Fibroblast of lung (primary cell): ENCODE results near the gene C18orf63. TPM values are rescaled to one million over a fixed set of nuclear protein-coding genes. Genes with fewer than 3 reads are reported as not detected.
A peak's percentile ranks its signal among the peaks of the same experiment; 100 is the strongest.

ENCODE experiments used
- DNase-seq, 2 donors: peaks; one replicate each; pipeline versions ENCODE4 v3.0.0 to v3.0.0-alpha.2; 2010; ENCODE audit warnings: low read depth in 2 of 2
- H2AFZ ChIP-seq: 2 replicates; pipeline ENCODE4 v1.5.1; 2012; ENCODE audit warnings: low read length, control low read depth, inconsistent platforms
- H3K27ac ChIP-seq: 2 replicates; pipeline ENCODE4 v1.5.1; 2011; ENCODE audit warnings: low read length, control low read depth; ENCODE audit not compliant: insufficient read depth
- H3K27me3 ChIP-seq: 2 replicates; pipeline ENCODE4 v1.5.1; 2011; ENCODE audit warnings: mild to moderate bottlenecking, low read length; ENCODE audit not compliant: control insufficient read depth, insufficient read depth
- H3K36me3 ChIP-seq: 2 replicates; pipeline ENCODE4 v1.5.1; 2011; ENCODE audit warnings: low read length; ENCODE audit not compliant: control insufficient read depth, insufficient read depth
- H3K4me1 ChIP-seq: 2 replicates; pipeline ENCODE4 v1.5.1; 2011; ENCODE audit warnings: low read length; ENCODE audit not compliant: control insufficient read depth, insufficient read depth; ENCODE audit errors: extremely low read depth
- H3K4me2 ChIP-seq: 2 replicates; pipeline ENCODE4 v1.5.1; 2011; ENCODE audit warnings: low read length, control low read depth; ENCODE audit not compliant: insufficient read depth; ENCODE audit errors: extremely low read depth
- H3K4me3 ChIP-seq, 4 experiments: fragments of 200-600 bp in 1 of 4; sonication (generic) in 1 of 4; replicated peaks in 1 of 4; 2 replicates each; pipeline ENCODE4 v1.5.1; 2011 to 2016; ENCODE audit warnings: low read length in 4 of 4, low read depth in 3 of 4, mild to moderate bottlenecking in 3 of 4, control low read depth in 2 of 4, inconsistent platforms in 1 of 4, mixed read lengths in 1 of 4; ENCODE audit not compliant: insufficient read depth in 1 of 4; ENCODE audit errors: control extremely low read depth in 1 of 4
- H3K79me2 ChIP-seq: 2 replicates; pipeline ENCODE4 v1.5.1; 2012; ENCODE audit warnings: mild to moderate bottlenecking, low read length, inconsistent platforms; ENCODE audit not compliant: control insufficient read depth, insufficient read depth
- H3K9ac ChIP-seq: 2 replicates; pipeline ENCODE4 v1.5.1; 2011; ENCODE audit warnings: mild to moderate bottlenecking, low read length, control low read depth; ENCODE audit not compliant: insufficient read depth
- H3K9me3 ChIP-seq: 2 replicates; pipeline ENCODE4 v1.5.1; 2012; ENCODE audit warnings: low read depth, low read length; ENCODE audit not compliant: control insufficient read depth, insufficient read depth
- H4K20me1 ChIP-seq: 2 replicates; pipeline ENCODE4 v1.5.1; 2011; ENCODE audit warnings: low read length; ENCODE audit not compliant: control insufficient read depth, insufficient read depth; ENCODE audit errors: extremely low read depth
- EZH2 ChIP-seq: IDR thresholded peaks from 2 replicates; pipeline ENCODE4 v1.5.1; 2012; ENCODE audit warnings: low read length, control low read depth, mild to moderate bottlenecking; ENCODE audit errors: missing control alignments
- polyA plus RNA-seq, 2 donors: library from polyadenylated mRNA; depleted of rRNA in 1 of 2; stranded (reverse) in 1 of 2; unstranded in 1 of 2; fragments of >200 nt; gene quantifications; 2 replicates each; pipeline ENCODE4 v1.2.1, GENCODE V29; 2011 to 2012; ENCODE audit warnings: missing spikeins in 1 of 2
- total RNA-seq: library from RNA; depleted of rRNA; stranded (reverse); fragments of >200 nt; gene quantifications from 2 replicates; pipeline ENCODE4 v1.2.1, GENCODE V29; 2014
- TF ChIP-seq, protein P1 (sequence below), 2 donors: IDR thresholded peaks in 1 of 2; conservative IDR thresholded peaks in 1 of 2; 1 replicate in 1 of 2; 2 replicates in 1 of 2; pipeline ENCODE4 v1.5.1; 2011 to 2012; ENCODE audit warnings: low read length in 2 of 2, control low read depth in 1 of 2, inconsistent platforms in 1 of 2, low read depth in 1 of 2, mild to moderate bottlenecking in 1 of 2

Gene C18orf63
- total and polyA plus RNA-seq, 2 donors (not counting 1 experiment from before 2014, with no cell fraction given) = not detected

DNA sequence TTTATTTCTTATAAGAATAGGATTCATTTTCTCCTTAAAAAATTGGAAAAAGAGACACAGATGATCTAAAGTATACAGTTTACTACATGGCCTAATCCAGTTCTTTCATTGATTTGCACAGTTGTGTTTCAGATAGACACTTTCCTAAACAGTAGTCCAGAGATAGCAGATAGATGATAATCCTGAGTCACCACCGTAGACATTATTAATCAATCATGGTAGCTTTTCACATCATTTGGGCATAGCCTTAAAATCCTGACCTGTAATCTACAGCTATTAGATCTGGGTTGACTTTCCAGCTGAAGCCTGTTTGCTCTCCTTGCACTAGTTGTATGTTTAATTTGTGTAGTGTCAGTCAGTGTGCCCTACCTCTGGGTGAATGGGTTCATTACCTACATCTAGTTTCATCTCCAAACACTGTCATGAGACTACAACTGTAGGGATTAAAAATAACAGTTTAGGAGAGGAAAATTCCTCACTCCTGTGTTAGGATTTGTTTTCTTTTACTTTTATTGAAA, 14.1 kb downstream of the C18orf63 start:
- Histone ChIP-seq H3K27ac (no peak overlapping the region), H3K9me3 (no peaks in the 10 kb centered on the region), H3K9ac (no peak overlapping the region), H3K27me3 (no peaks in the 10 kb centered on the region), H3K36me3 (no peaks in the 10 kb centered on the region), H4K20me1 (no peaks in the 10 kb centered on the region), H3K4me3 (no peak overlapping the region), H3K4me2 (no peak overlapping the region), H3K4me1 (no peaks in the 10 kb centered on the region), H2AFZ (no peak overlapping the region), H3K79me2 (no peaks in the 10 kb centered on the region)
- no peak for TF ChIP-seq EZH2
- no peak for DNase-seq

DNA sequence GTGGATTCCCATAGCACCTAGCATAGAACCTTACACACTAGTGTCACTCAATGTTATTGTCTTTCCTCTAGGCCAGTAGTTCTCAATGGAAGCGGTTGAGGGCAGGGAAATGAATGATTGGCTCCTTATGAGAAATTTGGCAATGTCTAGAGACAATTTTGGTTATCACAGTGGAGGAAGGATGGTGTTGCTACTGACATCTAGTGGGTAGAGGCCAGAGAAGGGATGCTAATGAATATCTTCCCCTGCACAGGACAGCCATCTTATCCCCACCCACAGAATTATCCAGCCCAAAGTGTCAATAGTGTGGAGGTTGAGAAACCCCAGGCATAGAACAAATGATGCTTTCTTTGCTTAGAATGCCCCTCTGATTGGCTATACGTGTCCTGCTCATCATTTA, 15.8 kb downstream of the C18orf63 start:
- Histone ChIP-seq H3K27me3 (no peaks in the 10 kb centered on the region), H4K20me1 (no peaks in the 10 kb centered on the region), H3K9me3 (no peaks in the 10 kb centered on the region), H3K4me2 (no peak overlapping the region), H3K27ac (no peak overlapping the region), H3K4me3 (no peak overlapping the region), H3K79me2 (no peaks in the 10 kb centered on the region), H3K4me1 (no peaks in the 10 kb centered on the region), H2AFZ (no peak overlapping the region), H3K36me3 (no peaks in the 10 kb centered on the region), H3K9ac (no peak overlapping the region)
- no peak for TF ChIP-seq EZH2
- TF ChIP-seq, protein P1, sequence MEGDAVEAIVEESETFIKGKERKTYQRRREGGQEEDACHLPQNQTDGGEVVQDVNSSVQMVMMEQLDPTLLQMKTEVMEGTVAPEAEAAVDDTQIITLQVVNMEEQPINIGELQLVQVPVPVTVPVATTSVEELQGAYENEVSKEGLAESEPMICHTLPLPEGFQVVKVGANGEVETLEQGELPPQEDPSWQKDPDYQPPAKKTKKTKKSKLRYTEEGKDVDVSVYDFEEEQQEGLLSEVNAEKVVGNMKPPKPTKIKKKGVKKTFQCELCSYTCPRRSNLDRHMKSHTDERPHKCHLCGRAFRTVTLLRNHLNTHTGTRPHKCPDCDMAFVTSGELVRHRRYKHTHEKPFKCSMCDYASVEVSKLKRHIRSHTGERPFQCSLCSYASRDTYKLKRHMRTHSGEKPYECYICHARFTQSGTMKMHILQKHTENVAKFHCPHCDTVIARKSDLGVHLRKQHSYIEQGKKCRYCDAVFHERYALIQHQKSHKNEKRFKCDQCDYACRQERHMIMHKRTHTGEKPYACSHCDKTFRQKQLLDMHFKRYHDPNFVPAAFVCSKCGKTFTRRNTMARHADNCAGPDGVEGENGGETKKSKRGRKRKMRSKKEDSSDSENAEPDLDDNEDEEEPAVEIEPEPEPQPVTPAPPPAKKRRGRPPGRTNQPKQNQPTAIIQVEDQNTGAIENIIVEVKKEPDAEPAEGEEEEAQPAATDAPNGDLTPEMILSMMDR (conservative IDR thresholded peaks at IDR 0.05 in 1 of 2, IDR thresholded peaks at IDR 0.05 in 1 of 2; ENCODE audit: low read depth in 1 of 2, low read length in 2 of 2) = peak; percentile 54 to 61
- peak; percentile 20 to 64 for DNase-seq

DNA sequence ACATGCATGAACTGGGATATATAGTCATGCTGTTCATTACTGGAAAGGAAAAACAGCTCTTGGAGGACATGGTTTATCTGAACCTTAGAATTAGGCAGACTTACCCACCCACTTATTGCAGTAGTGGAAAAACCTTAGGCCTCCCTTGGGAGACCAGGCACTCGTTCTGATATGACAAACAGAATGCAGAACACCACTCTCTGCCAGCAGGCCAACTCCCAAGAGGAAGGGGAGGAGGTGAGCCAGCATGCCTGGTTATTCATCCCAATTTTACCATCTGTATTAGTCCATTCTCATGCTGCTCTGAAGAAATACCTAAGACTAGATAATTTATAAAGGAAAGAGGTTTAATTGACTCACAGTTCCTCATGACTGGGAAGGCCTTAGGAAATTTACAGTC, 17.5 kb downstream of the C18orf63 start:
- DNase-seq = no peak
- Histone ChIP-seq H3K9me3 (no peaks in the 10 kb centered on the region), H3K27ac (no peak overlapping the region), H3K79me2 (no peaks in the 10 kb centered on the region), H4K20me1 (no peaks in the 10 kb centered on the region), H3K9ac (no peak overlapping the region), H3K27me3 (no peaks in the 10 kb centered on the region), H3K4me1 (no peaks in the 10 kb centered on the region), H3K4me2 (no peak overlapping the region), H2AFZ (no peak overlapping the region), H3K4me3 (no peak overlapping the region), H3K36me3 (no peaks in the 10 kb centered on the region)
- TF ChIP-seq EZH2 = no peak
- TF ChIP-seq, protein P1 (conservative IDR thresholded peaks at IDR 0.05 in 1 of 2, IDR thresholded peaks at IDR 0.05 in 1 of 2; ENCODE audit: low read depth in 1 of 2, low read length in 2 of 2) = no peak
